HG03565 (cell line): ENCODE results near the gene KRT23.

Experiments used
- ATAC-seq: cut with Tn5 transposase; IDR thresholded peaks from one replicate; pipeline ENCODE4 v1.9.1; 2021; ENCODE audit warnings: mild to moderate bottlenecking, moderate library complexity; ENCODE audit not compliant: unreplicated experiment

KRT23 gene

GRCh38 chr17:40873801-40874200 is 63.6 kb downstream of the KRT23 start:
- no peak for ATAC-seq

- ATAC-seq = no peak
These were observed 64.2 kb downstream of the KRT23 start for GRCh38 chr17:40873255-40873654.
